Stomach (tissue), 4 donors: ENCODE data around the gene HEXIM1.

Experiments
- CTCF ChIP-seq, 7 experiments: fragments of 450-650 bp in 4 of 7; fragments of 200-600 bp in 3 of 7; sonication (generic) in 3 of 7; IDR thresholded peaks; one replicate each; pipeline ENCODE4 v1.5.1; 2016 to 2019; ENCODE audit warnings: antibody characterized with exemption in 7 of 7, control low read depth in 2 of 7, mild to moderate bottlenecking in 1 of 7
- EP300 ChIP-seq: sonication (generic); formaldehyde crosslinking; IDR thresholded peaks from one replicate; pipeline ENCODE4 v1.6.1; 2017; ENCODE audit warnings: antibody characterized with exemption
- POLR2A ChIP-seq, 4 donors: fragments of 450-650 bp; IDR thresholded peaks; one replicate each; pipeline ENCODE4 v1.6.1; 2016; ENCODE audit warnings: antibody characterized with exemption in 4 of 4, control low read depth in 2 of 4, mild to moderate bottlenecking in 1 of 4, moderate library complexity in 1 of 4
- POLR2AphosphoS5 ChIP-seq, 3 donors: sonication (generic); formaldehyde crosslinking; IDR thresholded peaks; one replicate each; pipeline ENCODE4 v1.6.1; 2016; ENCODE audit warnings: antibody characterized with exemption in 3 of 3

GRCh38 chr17:45102856-45103255 is 45.4 kb upstream of the HEXIM1 start:
- no peak for TF ChIP-seq CTCF (IDR thresholded peaks at IDR 0.05)
- no peak for TF ChIP-seq POLR2AphosphoS5 (IDR thresholded peaks at IDR 0.05)
- no peak for TF ChIP-seq POLR2A (IDR thresholded peaks at IDR 0.05)
- TF ChIP-seq EP300, result no peak
